DMS79 treated with DMSO at 0.1 percent for 48 hours (cell line): ENCODE measurements around the gene EPB41L3.
"Not testable (repeated sequence)": the region's sequence is repeated elsewhere in the genome, so short reads cannot be mapped to it uniquely, and the experiment has no call there.

Experiments
- DNase-seq: peaks from one replicate; lab custom pipeline; 2025; lab: John Stamatoyannopoulos, UW

EPB41L3 gene

GRCh38 chr18:5496305-5496704, 47.5 kb downstream of the EPB41L3 start:
- no peak for DNase-seq

- DNase-seq: no peak
These were observed 52.9 kb downstream of the EPB41L3 start for GRCh38 chr18:5490753-5491480.

- DNase-seq: no peak
These were observed 55.0 kb downstream of the EPB41L3 start for GRCh38 chr18:5488844-5489243.

GRCh38 chr18:5488044-5488443, 55.8 kb downstream of the EPB41L3 start:
- DNase-seq: not testable (repeated sequence)

- no peak for DNase-seq
These were observed 59.3 kb downstream of the EPB41L3 start for GRCh38 chr18:5484526-5484925.

GRCh38 chr18:5481621-5482020, 62.2 kb downstream of the EPB41L3 start:
- no peak for DNase-seq

- peak; percentile 90 for DNase-seq
These were observed 65.5 kb downstream of the EPB41L3 start for GRCh38 chr18:5478261-5478660.

GRCh38 chr18:5476961-5477800, 66.6 kb downstream of the EPB41L3 start:
- DNase-seq: no peak

- no peak for DNase-seq
These were observed 68.5 kb downstream of the EPB41L3 start for GRCh38 chr18:5475267-5475666.

- peak; percentile 66 for DNase-seq
These were observed 74.5 kb downstream of the EPB41L3 start for GRCh38 chr18:5469340-5469739.

GRCh38 chr18:5468394-5468793, 75.4 kb downstream of the EPB41L3 start:
- DNase-seq: no peak

- peak; percentile 78 for DNase-seq
These were observed 76.1 kb downstream of the EPB41L3 start for GRCh38 chr18:5467671-5468070.

- DNase-seq: no peak
These were observed 77.5 kb downstream of the EPB41L3 start for GRCh38 chr18:5466256-5466655.

GRCh38 chr18:5464251-5464650, 79.5 kb downstream of the EPB41L3 start:
- DNase-seq: no peak

GRCh38 chr18:5463831-5464230, 80.0 kb downstream of the EPB41L3 start:
- no peak for DNase-seq

GRCh38 chr18:5463390-5463789, 80.4 kb downstream of the EPB41L3 start:
- peak; percentile 50 for DNase-seq

GRCh38 chr18:5462227-5462626, 81.6 kb downstream of the EPB41L3 start:
- no peak for DNase-seq

GRCh38 chr18:5461041-5461440, 82.8 kb downstream of the EPB41L3 start:
- no peak for DNase-seq

GRCh38 chr18:5457462-5457957, 86.3 kb downstream of the EPB41L3 start:
- no peak for DNase-seq

- no peak for DNase-seq
These were observed 87.0 kb downstream of the EPB41L3 start for GRCh38 chr18:5456577-5457461.

GRCh38 chr18:5455674-5456073, 88.1 kb downstream of the EPB41L3 start:
- DNase-seq: no peak

GRCh38 chr18:5452943-5453443, 90.8 kb downstream of the EPB41L3 start:
- no peak for DNase-seq
